Loucy (cell line): ENCODE measurements around the gene KLLN.

Experiments used
- H2AFZ ChIP-seq: fragments of 200-600 bp; sonication (generic); 2 replicates; pipeline ENCODE4 v1.6.0; 2016; ENCODE audit warnings: antibody characterized with exemption, mild to moderate bottlenecking, low read length, moderate library complexity
- H3F3A ChIP-seq: fragments of 200-600 bp; 2 replicates; pipeline ENCODE4 v1.6.0; 2016; ENCODE audit warnings: antibody characterized with exemption, low read depth, mild to moderate bottlenecking
- H3K27me3 ChIP-seq: fragments of 200-600 bp; sonication (generic); 2 replicates; pipeline ENCODE4 v1.6.1; 2014; ENCODE audit warnings: low read length, mild to moderate bottlenecking; ENCODE audit not compliant: insufficient read depth, poor library complexity, severe bottlenecking
- H3K36me3 ChIP-seq: fragments of 200-600 bp; sonication (generic); 2 replicates; pipeline ENCODE4 v1.6.1; 2016; ENCODE audit warnings: low read length; ENCODE audit not compliant: insufficient read depth
- H3K4me1 ChIP-seq: fragments of 200-600 bp; sonication (generic); 2 replicates; pipeline ENCODE4 v1.5.1; 2014; ENCODE audit warnings: low read length, mild to moderate bottlenecking; ENCODE audit not compliant: insufficient read depth, poor library complexity, severe bottlenecking
- H3K4me2 ChIP-seq: fragments of 200-600 bp; sonication (generic); 2 replicates; pipeline ENCODE4 v1.6.0; 2014; ENCODE audit warnings: antibody characterized with exemption, low read length, low read depth, mild to moderate bottlenecking; ENCODE audit not compliant: poor library complexity, severe bottlenecking
- H3K4me3 ChIP-seq: fragments of 200-600 bp; sonication (generic); 2 replicates; pipeline ENCODE4 v1.5.1; 2014; ENCODE audit warnings: low read length, mild to moderate bottlenecking, mixed read lengths; ENCODE audit not compliant: poor library complexity, severe bottlenecking
- H3K79me2 ChIP-seq: fragments of 200-600 bp; sonication (generic); 2 replicates; pipeline ENCODE4 v1.6.1; 2014; ENCODE audit warnings: low read length; ENCODE audit not compliant: insufficient read depth
- H3K9ac ChIP-seq: fragments of 200-600 bp; sonication (generic); 2 replicates; pipeline ENCODE4 v1.6.0; 2014; ENCODE audit warnings: mild to moderate bottlenecking, low read depth, low read length, moderate library complexity; ENCODE audit not compliant: poor library complexity, severe bottlenecking
- H3K9me2 ChIP-seq: fragments of 200-600 bp; sonication (generic); replicated peaks from 2 replicates; pipeline ENCODE4 v1.6.1; 2016; ENCODE audit warnings: low read depth, low read length, mixed read lengths
- H3K9me3 ChIP-seq: fragments of 200-600 bp; sonication (generic); 2 replicates; pipeline ENCODE4 v1.6.1; 2014; ENCODE audit warnings: mild to moderate bottlenecking, antibody characterized with exemption, low read length, low read depth; ENCODE audit not compliant: insufficient read depth
- H4K20me1 ChIP-seq: fragments of 200-600 bp; sonication (generic); 2 replicates; pipeline ENCODE4 v1.6.0; 2014; ENCODE audit warnings: antibody characterized with exemption, low read length, mild to moderate bottlenecking; ENCODE audit not compliant: insufficient read depth, poor library complexity, severe bottlenecking
- EZH2phosphoT487 ChIP-seq: fragments of 200-600 bp; IDR thresholded peaks from 2 replicates; pipeline ENCODE4 v1.6.1; 2018; ENCODE audit warnings: antibody characterized with exemption, mild to moderate bottlenecking, moderate library complexity, borderline replicate concordance
- TF ChIP-seq, protein P1 (sequence below): fragments of 200-600 bp; sonication (generic); conservative IDR thresholded peaks from 2 replicates; pipeline ENCODE4 v1.5.1; 2014; ENCODE audit warnings: mild to moderate bottlenecking, antibody characterized with exemption, low read length

Gene KLLN

DNA sequence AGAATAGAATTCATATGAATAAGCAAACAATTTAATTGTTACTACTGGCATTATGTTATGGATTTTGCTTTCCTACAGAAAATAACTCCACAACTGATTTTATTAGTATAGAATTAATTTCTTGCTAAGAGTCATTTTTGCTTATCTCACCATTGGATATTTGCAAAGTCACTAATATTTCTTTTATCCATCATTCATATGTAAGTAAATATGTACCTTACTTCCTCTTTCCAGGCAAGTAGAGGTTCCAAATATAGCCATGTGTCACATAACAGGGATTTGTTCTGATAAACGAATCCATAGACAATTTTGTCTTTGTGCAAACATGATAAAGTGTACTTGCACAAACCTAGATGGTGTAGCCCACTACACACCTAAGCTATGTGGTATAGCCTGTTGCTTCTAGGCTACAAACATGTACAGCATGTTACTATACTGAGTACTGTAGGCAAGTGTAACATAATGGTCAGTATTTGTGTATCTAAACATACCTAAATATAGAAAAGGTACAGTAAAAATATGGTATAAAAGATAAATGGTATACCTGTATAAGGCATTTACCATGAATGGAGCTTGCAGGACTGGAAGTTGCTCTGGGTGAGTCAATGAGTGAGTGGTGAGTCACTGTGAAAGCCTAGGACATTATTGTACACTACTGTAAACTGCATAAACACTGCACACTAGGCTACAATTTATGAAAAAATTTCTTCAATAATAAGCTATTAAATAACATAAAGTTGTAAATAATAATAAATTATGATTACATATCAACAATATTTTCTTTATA is 18.3 kb downstream of the KLLN start:
- no peaks in the 10 kb centered on the region for H3K27me3 ChIP-seq
- TF ChIP-seq, protein P1, sequence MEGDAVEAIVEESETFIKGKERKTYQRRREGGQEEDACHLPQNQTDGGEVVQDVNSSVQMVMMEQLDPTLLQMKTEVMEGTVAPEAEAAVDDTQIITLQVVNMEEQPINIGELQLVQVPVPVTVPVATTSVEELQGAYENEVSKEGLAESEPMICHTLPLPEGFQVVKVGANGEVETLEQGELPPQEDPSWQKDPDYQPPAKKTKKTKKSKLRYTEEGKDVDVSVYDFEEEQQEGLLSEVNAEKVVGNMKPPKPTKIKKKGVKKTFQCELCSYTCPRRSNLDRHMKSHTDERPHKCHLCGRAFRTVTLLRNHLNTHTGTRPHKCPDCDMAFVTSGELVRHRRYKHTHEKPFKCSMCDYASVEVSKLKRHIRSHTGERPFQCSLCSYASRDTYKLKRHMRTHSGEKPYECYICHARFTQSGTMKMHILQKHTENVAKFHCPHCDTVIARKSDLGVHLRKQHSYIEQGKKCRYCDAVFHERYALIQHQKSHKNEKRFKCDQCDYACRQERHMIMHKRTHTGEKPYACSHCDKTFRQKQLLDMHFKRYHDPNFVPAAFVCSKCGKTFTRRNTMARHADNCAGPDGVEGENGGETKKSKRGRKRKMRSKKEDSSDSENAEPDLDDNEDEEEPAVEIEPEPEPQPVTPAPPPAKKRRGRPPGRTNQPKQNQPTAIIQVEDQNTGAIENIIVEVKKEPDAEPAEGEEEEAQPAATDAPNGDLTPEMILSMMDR = no peak
- no peak for TF ChIP-seq EZH2phosphoT487
- no peaks in the 10 kb centered on the region for H3F3A ChIP-seq
- no peaks in the 10 kb centered on the region for H3K36me3 ChIP-seq
- no peak overlapping the region for H3K9ac ChIP-seq
- no peak overlapping the region for H2AFZ ChIP-seq
- no peaks in the 10 kb centered on the region for H3K9me3 ChIP-seq
- H3K4me3 ChIP-seq = no peak overlapping the region
- peaks cover 1% of the 10 kb centered on the region for H3K4me1 ChIP-seq
- H3K79me2 ChIP-seq = peaks cover 1% of the 10 kb centered on the region; the same call in 1 of the 2 replicates
- no peak overlapping the region for H3K4me2 ChIP-seq
- H4K20me1 ChIP-seq = no peaks in the 10 kb centered on the region
- H3K9me2 ChIP-seq = no peaks in the 10 kb centered on the region

DNA sequence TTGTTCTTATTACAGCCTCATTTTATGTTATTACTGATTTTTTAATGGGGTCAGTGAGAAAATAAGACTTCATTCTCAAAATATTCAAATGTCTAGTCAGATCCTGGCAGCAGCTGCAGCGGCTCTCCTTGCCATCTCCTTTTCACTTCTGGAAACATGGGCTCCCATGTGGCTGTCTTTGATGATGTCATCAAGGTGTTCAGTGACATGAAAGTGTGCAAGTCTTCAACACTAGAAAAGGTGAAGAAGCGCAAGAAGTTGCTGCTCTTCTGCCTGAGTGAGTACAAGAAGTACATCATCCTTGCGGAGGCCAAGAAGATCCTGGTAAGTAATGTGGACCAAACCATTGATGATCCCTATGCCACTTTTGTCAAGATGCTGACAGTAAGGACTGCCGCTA is 19.6 kb downstream of the KLLN start:
- no peaks in the 10 kb centered on the region for H3K79me2 ChIP-seq
- H3K27me3 ChIP-seq = no peaks in the 10 kb centered on the region
- H3K9ac ChIP-seq = no peak overlapping the region
- H4K20me1 ChIP-seq = no peaks in the 10 kb centered on the region
- TF ChIP-seq, protein P1 = no peak
- TF ChIP-seq EZH2phosphoT487 = no peak
- H3F3A ChIP-seq = no peaks in the 10 kb centered on the region
- no peak overlapping the region for H2AFZ ChIP-seq
- no peaks in the 10 kb centered on the region for H3K9me3 ChIP-seq
- no peak overlapping the region for H3K4me2 ChIP-seq
- H3K9me2 ChIP-seq = no peaks in the 10 kb centered on the region
- H3K4me3 ChIP-seq = no peak overlapping the region
- no peaks in the 10 kb centered on the region for H3K36me3 ChIP-seq
- H3K4me1 ChIP-seq = no peaks in the 10 kb centered on the region

DNA sequence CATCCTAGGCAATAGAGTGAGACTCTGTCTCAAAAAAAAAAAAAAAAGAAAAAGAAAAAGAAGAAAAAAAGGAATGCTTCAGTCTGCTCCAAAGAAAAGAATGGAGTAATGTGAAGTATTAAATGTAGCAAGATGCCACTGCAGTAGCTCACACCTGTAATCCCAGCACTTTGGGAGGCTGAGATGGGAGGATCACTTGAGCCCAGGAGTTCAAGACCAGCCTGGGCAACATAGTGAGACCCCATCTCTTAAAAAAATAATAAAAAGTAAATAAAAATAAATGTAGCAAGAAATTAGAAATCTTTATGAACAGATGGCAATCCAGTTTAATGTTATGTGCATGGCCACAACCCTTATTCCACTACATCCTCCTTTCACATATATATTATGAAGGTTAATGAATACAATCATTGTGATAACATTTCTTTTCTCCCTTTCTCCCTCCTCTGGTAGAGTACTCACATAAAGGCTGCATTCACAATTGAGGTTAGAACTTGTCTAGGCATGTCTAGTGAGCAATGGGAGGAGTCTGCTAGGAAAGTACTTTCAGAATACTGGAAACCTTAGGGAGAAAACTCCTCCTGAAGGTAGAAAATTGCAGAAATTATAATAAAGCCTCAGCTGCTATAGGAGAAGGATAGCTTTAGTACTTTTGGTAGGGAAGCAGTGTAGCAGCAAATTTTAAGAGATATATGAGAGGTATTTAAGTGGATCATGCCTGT is 20.4 kb downstream of the KLLN start:
- H3K9me3 ChIP-seq = no peaks in the 10 kb centered on the region
- no peaks in the 10 kb centered on the region for H3F3A ChIP-seq
- H3K4me3 ChIP-seq = no peak overlapping the region
- H3K4me1 ChIP-seq = no peaks in the 10 kb centered on the region
- no peaks in the 10 kb centered on the region for H3K27me3 ChIP-seq
- TF ChIP-seq, protein P1 = no peak
- no peak for TF ChIP-seq EZH2phosphoT487
- H2AFZ ChIP-seq = no peak overlapping the region
- no peak overlapping the region for H3K4me2 ChIP-seq
- no peaks in the 10 kb centered on the region for H3K79me2 ChIP-seq
- no peaks in the 10 kb centered on the region for H3K9me2 ChIP-seq
- H3K36me3 ChIP-seq = no peaks in the 10 kb centered on the region
- no peaks in the 10 kb centered on the region for H4K20me1 ChIP-seq
- no peak overlapping the region for H3K9ac ChIP-seq
